ENCODE measurements around the gene TXNRD1.

GRCh38 chr12:104247698-104248097, 32.1 kb downstream of the TXNRD1 start:
- TF ChIP-seq GATA1 (IDR thresholded peaks at IDR 0.05; ENCODE audit: low read depth, low read length) (no peak), POLR2A (IDR thresholded peaks at IDR 0.05; ENCODE audit: low read length) (no peak)

Data from erythroblast (primary cell).